IMR-90 (cell line): ENCODE measurements around the gene ERP27. TPM values are rescaled to one million over a fixed set of nuclear protein-coding genes. Genes with fewer than 3 reads are reported as not detected.

ENCODE experiments used
- ATAC-seq: fragments of 200-7000 bp; cut with Tn5 transposase; 2 replicates; pipeline ENCODE4 v1.9.1; 2020; ENCODE audit warnings: low read depth, mild to moderate bottlenecking, moderate library complexity
- BruUV-seq: library from RNA; stranded (reverse); fragments of 400-500 nt; replicated peaks from 2 replicates; lab custom pipeline; 2021; lab: Mats Ljungman, UMichigan
- CTCF ChIA-PET: fragments of 300-600 bp; formaldehyde crosslinking; extraction: SDS; loops from one replicate; lab custom pipeline; 2021; ENCODE audit warnings: antibody characterized with exemption; lab: Yijun Ruan, JAX
- POLR2A ChIA-PET: fragments of 300-600 bp; sonication (Branson Sonifier 250); formaldehyde crosslinking; loops from one replicate; lab custom pipeline; 2022; ENCODE audit warnings: antibody characterized with exemption; ENCODE audit not compliant: unreplicated experiment; lab: Charles Lee
- DNase-seq: peaks from one replicate; pipeline ENCODE4 v3.0.0; 2013
- H2AFZ ChIP-seq: replicated peaks from 2 replicates; pipeline ENCODE3; 2013; ENCODE audit warnings: low read length, mild to moderate bottlenecking; ENCODE audit not compliant: poor library complexity
- H2AK5ac ChIP-seq: 2 replicates; pipeline ENCODE4 v1.6.1; 2013; ENCODE audit warnings: low read depth, low read length, inconsistent platforms
- H2AK9ac ChIP-seq: replicated peaks from 2 replicates; pipeline ENCODE3; 2013; ENCODE audit warnings: mild to moderate bottlenecking, low read depth, low read length, moderate library complexity; ENCODE audit not compliant: poor library complexity
- H2BK120ac ChIP-seq: 2 replicates; pipeline ENCODE4 v1.6.1; 2013; ENCODE audit warnings: low read depth, low read length, inconsistent platforms
- H2BK15ac ChIP-seq: 3 replicates; pipeline ENCODE4 v1.6.1; 2013; ENCODE audit warnings: low read depth, low read length, inconsistent platforms
- H2BK20ac ChIP-seq: 2 replicates; pipeline ENCODE4 v1.6.1; 2013; ENCODE audit warnings: low read depth, mild to moderate bottlenecking, inconsistent platforms, low read length, moderate library complexity
- H2BK5ac ChIP-seq: 2 replicates; pipeline ENCODE4 v1.6.1; 2013; ENCODE audit warnings: mild to moderate bottlenecking, low read depth, low read length, inconsistent platforms; ENCODE audit not compliant: poor library complexity, severe bottlenecking
- H3K14ac ChIP-seq: replicated peaks from 2 replicates; pipeline ENCODE4 v1.6.1; 2013; ENCODE audit warnings: low read depth, low read length, inconsistent platforms
- H3K18ac ChIP-seq: 2 replicates; pipeline ENCODE4 v1.6.1; 2013; ENCODE audit warnings: low read depth, low read length, control low read depth
- H3K23ac ChIP-seq: 2 replicates; pipeline ENCODE4 v1.6.1; 2013; ENCODE audit warnings: low read depth, low read length, inconsistent platforms
- H3K27ac ChIP-seq: 2 replicates; pipeline ENCODE4 v1.5.1; 2013; ENCODE audit warnings: mild to moderate bottlenecking, control low read depth, low read length; ENCODE audit not compliant: insufficient read depth
- H3K27me3 ChIP-seq: 2 replicates; pipeline ENCODE4 v1.6.1; 2013; ENCODE audit warnings: low read length; ENCODE audit not compliant: control insufficient read depth, insufficient read depth
- H3K36me3 ChIP-seq: 2 replicates; pipeline ENCODE4 v1.6.1; 2013; ENCODE audit warnings: low read length, mixed read lengths; ENCODE audit not compliant: control insufficient read depth, insufficient read depth
- H3K4ac ChIP-seq: 2 replicates; pipeline ENCODE4 v1.6.1; 2013; ENCODE audit warnings: low read depth, low read length, inconsistent platforms
- H3K4me1 ChIP-seq: 2 replicates; pipeline ENCODE4 v1.6.1; 2013; ENCODE audit warnings: low read length, mixed read lengths; ENCODE audit not compliant: control insufficient read depth, insufficient read depth
- H3K4me2 ChIP-seq: 2 replicates; pipeline ENCODE4 v1.6.1; 2013; ENCODE audit warnings: low read depth, mild to moderate bottlenecking, control low read depth, low read length, moderate library complexity
- H3K4me3 ChIP-seq: 2 replicates; pipeline ENCODE4 v1.5.1; 2013; ENCODE audit warnings: low read depth, mild to moderate bottlenecking, control low read depth, low read length, moderate library complexity; ENCODE audit not compliant: insufficient read depth
- H3K56ac ChIP-seq: 2 replicates; pipeline ENCODE4 v1.6.1; 2013; ENCODE audit warnings: low read length, inconsistent platforms; ENCODE audit not compliant: insufficient read depth; ENCODE audit errors: extremely low read depth
- H3K79me1 ChIP-seq, 2 experiments: 2 replicates each; pipeline ENCODE4 v1.6.1; 2013; ENCODE audit warnings: low read length in 2 of 2, inconsistent platforms in 1 of 2, low read depth in 1 of 2
- H3K9ac ChIP-seq: 2 replicates; pipeline ENCODE4 v1.6.1; 2013; ENCODE audit warnings: low read depth, low read length, control low read depth
- H3K9me1 ChIP-seq: 2 replicates; pipeline ENCODE4 v1.6.1; 2013; ENCODE audit warnings: low read length, inconsistent platforms; ENCODE audit not compliant: insufficient read depth
- H3K9me3 ChIP-seq: 2 replicates; pipeline ENCODE4 v1.6.1; 2013; ENCODE audit warnings: low read length; ENCODE audit not compliant: control insufficient read depth, insufficient read depth
- H4K20me1 ChIP-seq: 2 replicates; pipeline ENCODE4 v1.6.1; 2013; ENCODE audit warnings: low read length, inconsistent platforms; ENCODE audit not compliant: insufficient read depth
- H4K5ac ChIP-seq: 2 replicates; pipeline ENCODE4 v1.6.1; 2013; ENCODE audit warnings: mild to moderate bottlenecking, low read depth, low read length, control low read depth
- H4K8ac ChIP-seq, 2 experiments: 2 replicates each; pipeline ENCODE4 v1.6.1; 2013; ENCODE audit warnings: low read depth in 2 of 2, low read length in 2 of 2, control low read depth in 1 of 2, inconsistent platforms in 1 of 2
- H4K91ac ChIP-seq: 2 replicates; pipeline ENCODE4 v1.6.1; 2013; ENCODE audit warnings: low read depth, low read length, inconsistent platforms; ENCODE audit not compliant: insufficient read depth
- CTCF ChIP-seq: conservative IDR thresholded peaks from 2 replicates; pipeline ENCODE4 v1.5.1; 2012; ENCODE audit warnings: mild to moderate bottlenecking, low read depth, low read length, improper control_type of control experiment
- WGBS, 2 experiments: methylation state at CpG; one replicate each; pipeline versions ENCODE4 v1.1.5 to v1.1.7; 2013; ENCODE audit warnings: missing lambda C conversion rate in 2 of 2; ENCODE audit not compliant: insufficient read length in 1 of 2; ENCODE audit errors: extremely low coverage in 2 of 2; 5-methylcytosine and 5-hydroxymethylcytosine counted together
- dilution Hi-C: fragments of 300-500 bp; cut with HindIII; formaldehyde crosslinking; loops from one replicate; pipeline ENCODE4 v1.14.3; 2018; ENCODE audit warnings: low sequenced_read_pairs; ENCODE audit not compliant: unreplicated experiment
- in situ Hi-C: fragments of 300-500 bp; cut with MboI; formaldehyde crosslinking; loops from 3 replicates; pipeline ENCODE4 v1.14.3; 2019; ENCODE audit warnings: low sequenced_read_pairs, inconsistent platforms, mixed read lengths
- intact Hi-C: fragments of 100-400 bp; cut with micrococcal nuclease; formaldehyde crosslinking; loops from 2 replicates; pipeline ENCODE4 v1.10.0; 2022
- polyA plus RNA-seq, 3 experiments: library from polyadenylated mRNA; depleted of rRNA; stranded (reverse); fragments of >200 nt; gene quantifications; 2 replicates each; pipeline ENCODE4 v1.2.3, GENCODE V29; 2012; ENCODE audit warnings: low replicate concordance in 1 of 3
- total RNA-seq: library from RNA; depleted of rRNA; stranded (reverse); fragments of >200 nt; gene quantifications from 2 replicates; pipeline ENCODE4 v1.2.3, GENCODE V29; 2012

Gene ERP27
- total and polyA plus RNA-seq, 2 of the 4 experiments (the other 2 are of a cell fraction) = not detected

GRCh38 chr12:14905269-14906004 is 32.9 kb downstream of the ERP27 start:
- DNase-seq (no peak), ATAC-seq (no peak)
- H3K4me1 ChIP-seq = peaks cover 3% of the 10 kb centered on the region
- no peaks in the 10 kb centered on the region for H4K20me1 ChIP-seq
- no peak overlapping the region for H2BK5ac ChIP-seq
- H3K23ac ChIP-seq = no peak overlapping the region
- no peak overlapping the region for H2AFZ ChIP-seq
- no peak overlapping the region for H3K4me2 ChIP-seq
- no peak overlapping the region for H4K8ac ChIP-seq
- no peak overlapping the region for H2AK9ac ChIP-seq
- H2BK15ac ChIP-seq = no peak overlapping the region
- TF ChIP-seq CTCF = no peak
- no peak overlapping the region; the same call in 1 of the 2 replicates for H4K5ac ChIP-seq
- no peaks in the 10 kb centered on the region for H3K9me1 ChIP-seq
- intact Hi-C loops (no loop called here), dilution Hi-C loops (no loop called here), in situ Hi-C loops (no loop called here)
- H3K9me3 ChIP-seq = no peaks in the 10 kb centered on the region
- H3K56ac ChIP-seq = no peak overlapping the region
- no peak overlapping the region for H3K4me3 ChIP-seq
- no peak overlapping the region for H3K27ac ChIP-seq
- ChIA-PET POLR2A (no interaction called here), CTCF (no interaction called here)
- no peak overlapping the region for H2AK5ac ChIP-seq
- no peak overlapping the region for H2BK20ac ChIP-seq
- no peak overlapping the region; the same call in 1 of the 2 replicates for H3K14ac ChIP-seq
- no peak overlapping the region for H3K4ac ChIP-seq
- no peak overlapping the region for H3K18ac ChIP-seq
- H3K79me1 ChIP-seq = no peaks in the 10 kb centered on the region
- BruUV-seq = no TSS peak
- H3K36me3 ChIP-seq = no peaks in the 10 kb centered on the region
- H3K9ac ChIP-seq = no peak overlapping the region
- H3K27me3 ChIP-seq = no peaks in the 10 kb centered on the region
- H4K91ac ChIP-seq = no peak overlapping the region
- no peak overlapping the region for H2BK120ac ChIP-seq
- 80% methylated on average over 1 of the region's 5 CpGs; no CpG with 5 or more reads in 1 of the 2 experiments for WGBS, 2 experiments
